ENCODE measurements around the gene LNPEP.

LNPEP gene

GRCh38 chr5:96896806-96897205, 39.1 kb upstream of the LNPEP start:
- Histone ChIP-seq H3K9ac (ENCODE audit: low read depth, low read length) (no peak overlapping the region), H2AFZ (ENCODE audit: low read depth, low read length) (no peak overlapping the region), H3K79me2 (ENCODE audit: insufficient read depth, low read length) (no peaks in the 10 kb centered on the region), H3K27me3 (ENCODE audit: insufficient read depth, low read length, poor library complexity) (no peaks in the 10 kb centered on the region), H3K4me1 (ENCODE audit: insufficient read depth, low read length) (no peaks in the 10 kb centered on the region), H3K4me3 (ENCODE audit: low read depth in 1 of 2, low read length in 2 of 2) (no peak overlapping the region), H3K4me2 (ENCODE audit: insufficient read depth, low read length) (no peak overlapping the region), H3K9me3 (ENCODE audit: insufficient read depth, low read length, severe bottlenecking) (no peaks in the 10 kb centered on the region), H3K27ac (ENCODE audit: low read length) (no peak overlapping the region), H3K36me3 (ENCODE audit: insufficient read depth, low read length) (peaks cover 91% of the 10 kb centered on the region), H4K20me1 (ENCODE audit: insufficient read depth, low read length) (no peaks in the 10 kb centered on the region)
- DNase-seq (no peak), ATAC-seq (ENCODE audit: insufficient read depth, low read depth) (no peak)
- TF ChIP-seq EZH2 (IDR thresholded peaks at IDR 0.05; ENCODE audit: borderline replicate concordance, low read depth, low read length, severe bottlenecking): no peak
- TF ChIP-seq CTCF (IDR thresholded peaks at IDR 0.05; ENCODE audit: borderline replicate concordance, extremely low read depth, low read length, poor library complexity, severe bottlenecking): no peak

- Histone ChIP-seq H3K4me3 (ENCODE audit: low read depth in 1 of 2, low read length in 2 of 2) (no peak overlapping the region), H2AFZ (ENCODE audit: low read depth, low read length) (no peak overlapping the region), H3K9ac (ENCODE audit: low read depth, low read length) (no peak overlapping the region), H3K79me2 (ENCODE audit: insufficient read depth, low read length) (no peaks in the 10 kb centered on the region), H3K27me3 (ENCODE audit: insufficient read depth, low read length, poor library complexity) (no peaks in the 10 kb centered on the region), H3K9me3 (ENCODE audit: insufficient read depth, low read length, severe bottlenecking) (no peaks in the 10 kb centered on the region), H3K36me3 (ENCODE audit: insufficient read depth, low read length) (peaks cover 92% of the 10 kb centered on the region), H3K4me1 (ENCODE audit: insufficient read depth, low read length) (no peaks in the 10 kb centered on the region), H3K27ac (ENCODE audit: low read length) (no peak overlapping the region), H3K4me2 (ENCODE audit: insufficient read depth, low read length) (no peak overlapping the region), H4K20me1 (ENCODE audit: insufficient read depth, low read length) (no peaks in the 10 kb centered on the region)
- peak; percentile 35 for TF ChIP-seq CTCF (IDR thresholded peaks at IDR 0.05; ENCODE audit: borderline replicate concordance, extremely low read depth, low read length, poor library complexity, severe bottlenecking)
- TF ChIP-seq EZH2 (IDR thresholded peaks at IDR 0.05; ENCODE audit: borderline replicate concordance, low read depth, low read length, severe bottlenecking): no peak
- DNase-seq (no peak), ATAC-seq (ENCODE audit: insufficient read depth, low read depth) (0 out of 3 replicates have a peak, but pooled peaks have one; percentile 42)
These were observed 34.5 kb upstream of the LNPEP start for GRCh38 chr5:96901384-96901783.

- Histone ChIP-seq H2AFZ (ENCODE audit: low read depth, low read length) (no peak overlapping the region), H3K9ac (ENCODE audit: low read depth, low read length) (no peak overlapping the region), H3K4me3 (ENCODE audit: low read depth in 1 of 2, low read length in 2 of 2) (no peak overlapping the region), H3K9me3 (ENCODE audit: insufficient read depth, low read length, severe bottlenecking) (no peaks in the 10 kb centered on the region), H3K4me2 (ENCODE audit: insufficient read depth, low read length) (no peak overlapping the region), H3K27me3 (ENCODE audit: insufficient read depth, low read length, poor library complexity) (no peaks in the 10 kb centered on the region), H4K20me1 (ENCODE audit: insufficient read depth, low read length) (no peaks in the 10 kb centered on the region), H3K79me2 (ENCODE audit: insufficient read depth, low read length) (no peaks in the 10 kb centered on the region), H3K4me1 (ENCODE audit: insufficient read depth, low read length) (no peaks in the 10 kb centered on the region), H3K27ac (ENCODE audit: low read length) (no peak overlapping the region), H3K36me3 (ENCODE audit: insufficient read depth, low read length) (peaks cover 89% of the 10 kb centered on the region)
- DNase-seq (no peak), ATAC-seq (ENCODE audit: insufficient read depth, low read depth) (no peak)
- TF ChIP-seq EZH2 (IDR thresholded peaks at IDR 0.05; ENCODE audit: borderline replicate concordance, low read depth, low read length, severe bottlenecking) (no peak), CTCF (IDR thresholded peaks at IDR 0.05; ENCODE audit: borderline replicate concordance, extremely low read depth, low read length, poor library complexity, severe bottlenecking) (no peak)
These were observed 34.0 kb upstream of the LNPEP start for GRCh38 chr5:96901841-96902240.

GRCh38 chr5:96902876-96903275, 33.0 kb upstream of the LNPEP start:
- Histone ChIP-seq H3K27me3 (ENCODE audit: insufficient read depth, low read length, poor library complexity) (no peaks in the 10 kb centered on the region), H3K4me2 (ENCODE audit: insufficient read depth, low read length) (no peak overlapping the region), H3K4me3 (ENCODE audit: low read depth in 1 of 2, low read length in 2 of 2) (no peak overlapping the region), H3K9me3 (ENCODE audit: insufficient read depth, low read length, severe bottlenecking) (no peaks in the 10 kb centered on the region), H3K36me3 (ENCODE audit: insufficient read depth, low read length) (peaks cover 81% of the 10 kb centered on the region), H3K79me2 (ENCODE audit: insufficient read depth, low read length) (no peaks in the 10 kb centered on the region), H3K9ac (ENCODE audit: low read depth, low read length) (no peak overlapping the region), H4K20me1 (ENCODE audit: insufficient read depth, low read length) (no peaks in the 10 kb centered on the region), H3K4me1 (ENCODE audit: insufficient read depth, low read length) (no peaks in the 10 kb centered on the region), H3K27ac (ENCODE audit: low read length) (no peak overlapping the region), H2AFZ (ENCODE audit: low read depth, low read length) (no peak overlapping the region)
- DNase-seq: no peak
- TF ChIP-seq EZH2 (IDR thresholded peaks at IDR 0.05; ENCODE audit: borderline replicate concordance, low read depth, low read length, severe bottlenecking) (no peak), CTCF (IDR thresholded peaks at IDR 0.05; ENCODE audit: borderline replicate concordance, extremely low read depth, low read length, poor library complexity, severe bottlenecking) (no peak)
- no peak for ATAC-seq (ENCODE audit: insufficient read depth, low read depth)
